Adrenal gland (tissue), 12 donors: ENCODE results near the gene ADAMTS20. TPM values are rescaled to one million over a fixed set of nuclear protein-coding genes. Genes with fewer than 3 reads are reported as not detected.

Experiments used
- DNase-seq, 7 donors: peaks; one replicate each; pipeline ENCODE4 v3.0.0-alpha.2; 2019 to 2020
- H3K27ac ChIP-seq, 5 donors: fragments of 200-600 bp; sonication (generic) in 4 of 5; 1 replicate in 3 of 5; 2 replicates in 2 of 5; pipeline versions ENCODE4 v1.5.1 to v1.8.0; 2016 to 2020; ENCODE audit warnings: mild to moderate bottlenecking in 1 of 5
- H3K27me3 ChIP-seq: fragments of 200-600 bp; 2 replicates; pipeline ENCODE4 v1.8.0; 2021
- H3K36me3 ChIP-seq, 2 donors: fragments of 200-600 bp; replicated peaks in 1 of 2; 1 replicate in 1 of 2; 2 replicates in 1 of 2; pipeline versions ENCODE4 v1.5.1 to v1.8.0; 2018 to 2022
- H3K4me1 ChIP-seq, 2 donors: fragments of 200-600 bp; replicated peaks in 1 of 2; 1 replicate in 1 of 2; 2 replicates in 1 of 2; pipeline versions ENCODE4 v1.5.1 to v1.8.0; 2018 to 2021
- H3K4me3 ChIP-seq, 4 donors: fragments of 200-600 bp; sonication (generic) in 3 of 4; one replicate each; pipeline ENCODE4 v1.5.1; 2016 to 2018
- H3K9me3 ChIP-seq, 3 donors: fragments of 200-600 bp; sonication (generic) in 1 of 3; replicated peaks in 1 of 3; 1 replicate in 2 of 3; 2 replicates in 1 of 3; pipeline versions ENCODE4 v1.5.1 to v1.8.0; 2016 to 2021
- POLR2A ChIP-seq, 2 donors: fragments of 450-650 bp; IDR thresholded peaks; one replicate each; pipeline ENCODE4 v1.6.1; 2017; ENCODE audit warnings: antibody characterized with exemption in 2 of 2, mild to moderate bottlenecking in 2 of 2, moderate library complexity in 1 of 2
- WGBS, 4 donors: extraction: QIAGEN DNeasy Blood & Tissue Kit in 2 of 4; methylation state at CpG; one replicate each; pipeline versions ENCODE4 v1.1.5 to v1.1.7; 2013 to 2017; 5-methylcytosine and 5-hydroxymethylcytosine counted together
- intact Hi-C, 2 donors: fragments of 100-400 bp; cut with DNase I; formaldehyde crosslinking; loops; one replicate each; pipeline versions ENCODE4 v1.14.1 to v1.15.0; 2022 to 2023
- polyA plus RNA-seq, 3 donors: library from polyadenylated mRNA; stranded (reverse); fragments of 200-250 nt in 2 of 3; fragments of 350-450 nt in 1 of 3; fragmentation: Illumina TruSeq in 1 of 3; extraction: RNeasy Lipid Tissue Mini Kit (QIAGEN cat#74804) in 1 of 3; gene quantifications; one replicate each; pipeline ENCODE4 v1.2.3, GENCODE V29; 2013 to 2014
- total RNA-seq, 9 donors: library from RNA; depleted of rRNA in 4 of 9; stranded (reverse); fragments of >200 nt in 4 of 9; fragments of 120-200 nt in 1 of 9; fragmentation: NEBNext Ultra II Directional in 1 of 9; extraction: Animal tissue kit (Norgen Biotek cat#: 25700) in 1 of 9; gene quantifications; one replicate each; pipeline versions ENCODE4 v1.1.0 to v1.2.4, GENCODE V29; 2013 to 2023
- TF ChIP-seq, protein P1 (sequence below), 6 experiments: fragments of 450-650 bp in 4 of 6; fragments of 200-600 bp in 2 of 6; sonication (generic) in 1 of 6; IDR thresholded peaks; 1 replicate in 5 of 6; 2 replicates in 1 of 6; pipeline versions ENCODE4 v1.5.1 to v1.8.0; 2016 to 2021; ENCODE audit warnings: antibody characterized with exemption in 6 of 6, mild to moderate bottlenecking in 2 of 6, moderate library complexity in 1 of 6
- donor health status: healthy with polysubstance abuse.
- donor health status: Bipolar disorder and iron deficiency.
- donor health status: DM: yes; HTN: yes; CAD: no.
- donor health status: DM: no; HTN: no; CAD: no.
- donor health status: DM: no; HTN: no; CAD: no.
- donor health status: DM: yes; HTN: yes; CAD: no.

Gene ADAMTS20
- total and polyA plus RNA-seq, 12 donors = 0.04 to 0.43 (median 0.28) TPM; not detected in 9

DNA sequence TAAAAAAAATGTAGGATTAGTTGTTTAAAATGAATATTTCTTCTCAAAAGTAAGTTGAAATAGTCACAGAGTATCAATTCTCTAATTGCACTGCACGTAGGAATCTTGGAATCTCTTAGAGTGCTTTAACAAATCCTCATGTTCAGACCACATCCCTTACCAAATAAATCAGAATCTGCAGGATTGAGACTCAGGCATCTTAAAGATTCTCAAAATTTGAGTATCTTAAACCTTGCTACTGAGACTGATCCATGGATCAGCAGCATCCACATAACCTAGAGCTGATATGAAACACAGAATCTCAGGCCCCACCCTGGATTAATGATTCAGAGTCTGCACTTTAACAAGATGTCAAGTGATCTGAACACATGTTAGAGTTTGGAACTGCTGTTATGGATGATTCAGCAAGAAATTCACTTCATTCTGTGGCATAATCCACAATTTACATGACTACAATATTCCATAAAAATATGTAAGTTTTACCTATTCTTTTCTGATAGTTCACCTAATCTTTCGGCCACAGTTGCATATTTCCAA is 58.7 kb downstream of the ADAMTS20 start:
- no peaks in the 10 kb centered on the region for H3K27me3 ChIP-seq
- 63 to 81% (median 69%) methylated on average over 2 of the region's 2 CpGs for WGBS, 4 donors
- no peak overlapping the region for H3K27ac ChIP-seq
- no peak overlapping the region for H3K4me3 ChIP-seq
- no peak for TF ChIP-seq POLR2A (IDR thresholded peaks at IDR 0.05)
- TF ChIP-seq, protein P1, sequence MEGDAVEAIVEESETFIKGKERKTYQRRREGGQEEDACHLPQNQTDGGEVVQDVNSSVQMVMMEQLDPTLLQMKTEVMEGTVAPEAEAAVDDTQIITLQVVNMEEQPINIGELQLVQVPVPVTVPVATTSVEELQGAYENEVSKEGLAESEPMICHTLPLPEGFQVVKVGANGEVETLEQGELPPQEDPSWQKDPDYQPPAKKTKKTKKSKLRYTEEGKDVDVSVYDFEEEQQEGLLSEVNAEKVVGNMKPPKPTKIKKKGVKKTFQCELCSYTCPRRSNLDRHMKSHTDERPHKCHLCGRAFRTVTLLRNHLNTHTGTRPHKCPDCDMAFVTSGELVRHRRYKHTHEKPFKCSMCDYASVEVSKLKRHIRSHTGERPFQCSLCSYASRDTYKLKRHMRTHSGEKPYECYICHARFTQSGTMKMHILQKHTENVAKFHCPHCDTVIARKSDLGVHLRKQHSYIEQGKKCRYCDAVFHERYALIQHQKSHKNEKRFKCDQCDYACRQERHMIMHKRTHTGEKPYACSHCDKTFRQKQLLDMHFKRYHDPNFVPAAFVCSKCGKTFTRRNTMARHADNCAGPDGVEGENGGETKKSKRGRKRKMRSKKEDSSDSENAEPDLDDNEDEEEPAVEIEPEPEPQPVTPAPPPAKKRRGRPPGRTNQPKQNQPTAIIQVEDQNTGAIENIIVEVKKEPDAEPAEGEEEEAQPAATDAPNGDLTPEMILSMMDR (IDR thresholded peaks at IDR 0.05) = no peak
- intact Hi-C loops = no loop called here
- H3K36me3 ChIP-seq = no peaks in the 10 kb centered on the region
- no peaks in the 10 kb centered on the region for H3K9me3 ChIP-seq
- no peak for DNase-seq
- no peaks in the 10 kb centered on the region for H3K4me1 ChIP-seq

DNA sequence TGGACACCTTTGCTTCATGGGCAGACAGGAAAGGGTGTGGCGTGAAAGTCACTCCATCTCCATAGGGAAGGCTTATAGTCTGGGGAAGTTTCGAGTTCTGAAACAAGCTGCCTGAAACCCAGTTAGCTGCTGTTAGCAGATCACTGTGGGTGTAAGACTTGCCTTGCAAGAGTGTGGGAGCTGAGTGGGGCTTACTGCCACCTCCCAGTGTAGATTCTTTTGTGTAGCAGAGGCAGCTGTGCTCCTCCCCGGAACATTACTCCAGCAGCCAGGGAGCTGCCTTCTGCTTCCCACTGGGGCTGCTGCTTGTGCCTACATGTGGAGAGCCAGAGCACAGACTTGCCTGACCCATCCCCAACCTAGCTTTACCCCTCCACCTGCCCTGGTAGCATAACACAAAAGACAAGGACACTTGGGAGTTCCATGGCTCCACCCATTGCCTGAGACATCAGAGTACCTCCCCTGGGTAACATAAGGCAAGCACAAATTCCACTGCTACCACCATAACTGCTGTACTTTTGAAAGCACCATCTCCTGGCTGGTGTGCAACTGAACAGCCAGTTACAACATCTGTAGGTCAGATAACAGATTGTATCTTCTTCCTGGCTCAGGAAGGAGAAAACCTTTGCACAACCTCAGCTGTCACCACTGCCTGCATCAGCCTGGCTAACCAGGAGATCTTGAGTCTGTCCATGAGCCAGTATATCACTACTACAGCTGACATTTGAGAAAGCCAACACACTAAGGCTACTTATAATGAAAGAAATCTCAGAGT is 69.5 kb downstream of the ADAMTS20 start:
- Histone ChIP-seq H3K36me3 (no peaks in the 10 kb centered on the region), H3K4me3 (no peak overlapping the region), H3K27me3 (no peaks in the 10 kb centered on the region), H3K9me3 (no peaks in the 10 kb centered on the region), H3K27ac (no peak overlapping the region), H3K4me1 (no peaks in the 10 kb centered on the region)
- intact Hi-C loops = no loop called here
- TF ChIP-seq, protein P1 (IDR thresholded peaks at IDR 0.05) = no peak
- TF ChIP-seq POLR2A (IDR thresholded peaks at IDR 0.05) = no peak
- DNase-seq = no peak
- WGBS, 4 donors = 77 to 85% (median 82%) methylated on average over 3 of the region's 3 CpGs

DNA sequence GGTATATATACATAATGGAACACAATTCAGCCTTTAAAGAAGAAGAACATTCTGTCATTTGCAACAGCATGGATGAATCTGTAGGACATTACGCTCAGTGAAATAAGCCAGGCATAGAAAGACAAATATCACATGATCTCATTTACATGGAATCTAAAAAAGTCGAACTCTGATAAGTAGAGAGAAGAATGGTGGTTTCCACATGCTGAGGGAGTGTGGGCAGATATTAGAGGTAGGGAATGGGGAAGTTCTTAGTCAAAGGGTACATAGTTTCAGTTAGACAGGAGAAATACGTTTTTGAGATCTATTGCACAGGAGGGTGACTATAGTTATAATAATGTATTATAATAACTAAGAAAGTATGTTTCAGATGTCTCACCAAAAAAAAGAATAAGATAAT is 71.4 kb downstream of the ADAMTS20 start:
- no peaks in the 10 kb centered on the region for H3K4me1 ChIP-seq
- H3K9me3 ChIP-seq = no peaks in the 10 kb centered on the region
- no peaks in the 10 kb centered on the region for H3K36me3 ChIP-seq
- no peaks in the 10 kb centered on the region for H3K27me3 ChIP-seq
- no peak overlapping the region for H3K27ac ChIP-seq
- H3K4me3 ChIP-seq = no peak overlapping the region
- WGBS, 4 donors = 69 to 75% (median 71%) methylated on average over 3 of the region's 3 CpGs
- no peak for DNase-seq
- no peak for TF ChIP-seq POLR2A (IDR thresholded peaks at IDR 0.05)
- TF ChIP-seq, protein P1 (IDR thresholded peaks at IDR 0.05) = no peak
- intact Hi-C loops = no loop called here

DNA sequence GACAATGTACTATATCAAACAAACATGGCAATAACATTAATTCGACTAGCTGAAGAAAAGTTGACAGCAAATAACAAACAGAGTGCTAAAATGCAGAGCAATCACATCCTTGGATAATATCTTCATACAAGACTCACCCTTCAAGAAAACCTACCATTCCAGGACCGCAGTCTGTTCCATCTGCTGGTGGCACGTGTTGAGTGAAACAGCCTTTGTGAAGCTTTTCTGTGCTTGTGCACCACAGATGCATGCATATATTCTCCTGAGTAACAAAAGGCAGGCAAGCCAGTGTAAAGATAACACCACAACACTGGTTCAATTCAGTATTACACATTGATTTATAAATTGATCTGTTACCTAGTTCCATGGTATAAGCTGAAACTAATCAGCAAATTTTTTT is 89.3 kb downstream of the ADAMTS20 start:
- Histone ChIP-seq H3K9me3 (no peaks in the 10 kb centered on the region), H3K4me1 (no peaks in the 10 kb centered on the region), H3K4me3 (no peak overlapping the region), H3K36me3 (no peaks in the 10 kb centered on the region), H3K27me3 (no peaks in the 10 kb centered on the region), H3K27ac (no peak overlapping the region)
- no peak for TF ChIP-seq POLR2A (IDR thresholded peaks at IDR 0.05)
- TF ChIP-seq, protein P1 (IDR thresholded peaks at IDR 0.05) = no peak
- WGBS, 4 donors = 77 to 81% (median 78%) methylated on average over 3 of the region's 3 CpGs
- intact Hi-C loops = no loop called here
- no peak for DNase-seq
